ENCODE measurements around the gene RRP15.

DNA sequence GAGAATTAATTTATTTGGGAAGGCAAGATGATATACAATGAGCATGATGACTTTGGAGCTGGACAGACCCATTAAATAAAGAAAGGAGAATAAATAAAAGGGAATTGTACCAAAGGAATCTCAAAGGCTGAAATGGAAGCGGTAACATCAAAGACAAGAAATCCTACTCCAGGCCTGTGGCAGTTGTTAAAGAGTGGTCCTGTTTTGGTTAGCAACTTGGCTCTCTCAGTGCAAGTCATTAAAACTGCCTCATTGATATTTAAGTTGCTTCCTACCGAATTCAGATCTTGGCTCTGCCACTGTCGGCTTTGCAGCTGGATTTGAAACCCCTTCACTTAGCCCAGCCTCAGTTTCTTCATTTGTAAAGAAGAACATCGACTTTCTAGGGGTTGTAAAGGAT, 70.2 kb downstream of the RRP15 start:
- TF ChIP-seq EZH2 (IDR thresholded peaks at IDR 0.05; ENCODE audit: borderline replicate concordance, low read depth, low read length) (no peak), ZNF324 (CRISPR knock-in tag; IDR thresholded peaks at IDR 0.05) (no peak), MEIS2 (IDR thresholded peaks at IDR 0.05; ENCODE audit: partially characterized antibody) (no peak), CTCF (IDR thresholded peaks at IDR 0.05 in 2 of 3, conservative IDR thresholded peaks at IDR 0.05 in 1 of 3; ENCODE audit: insufficient read depth in 2 of 3, low read depth in 1 of 3, low read length in 3 of 3) (no peak), SMARCC2 (IDR thresholded peaks at IDR 0.05; ENCODE audit: low read depth) (no peak)
- TF ChIP-seq, protein P1, sequence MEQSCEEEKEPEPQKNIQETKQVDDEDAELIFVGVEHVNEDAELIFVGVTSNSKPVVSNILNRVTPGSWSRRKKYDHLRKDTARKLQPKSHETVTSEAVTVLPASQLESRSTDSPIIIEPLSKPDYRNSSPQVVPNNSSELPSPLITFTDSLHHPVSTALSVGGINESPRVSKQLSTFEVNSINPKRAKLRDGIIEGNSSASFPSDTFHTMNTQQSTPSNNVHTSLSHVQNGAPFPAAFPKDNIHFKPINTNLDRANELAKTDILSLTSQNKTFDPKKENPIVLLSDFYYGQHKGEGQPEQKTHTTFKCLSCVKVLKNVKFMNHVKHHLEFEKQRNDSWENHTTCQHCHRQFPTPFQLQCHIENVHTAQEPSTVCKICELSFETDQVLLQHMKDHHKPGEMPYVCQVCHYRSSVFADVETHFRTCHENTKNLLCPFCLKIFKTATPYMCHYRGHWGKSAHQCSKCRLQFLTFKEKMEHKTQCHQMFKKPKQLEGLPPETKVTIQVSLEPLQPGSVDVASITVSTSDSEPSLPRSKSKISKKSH (CRISPR knock-in tag; IDR thresholded peaks at IDR 0.05) = no peak

Data from K562 (cell line).